GM18909 (cell line): ENCODE measurements around the gene IL16.

ENCODE experiments used
- ATAC-seq: cut with Tn5 transposase; IDR thresholded peaks from one replicate; pipeline ENCODE4 v1.9.1; 2021; ENCODE audit warnings: mild to moderate bottlenecking; ENCODE audit not compliant: unreplicated experiment, poor library complexity

The IL16 gene

GRCh38 chr15:81286621-81287121, 90.0 kb downstream of the IL16 start:
- ATAC-seq: no peak

- no peak for ATAC-seq
These were observed 91.4 kb downstream of the IL16 start for GRCh38 chr15:81288040-81288439.

- no peak for ATAC-seq
These were observed 91.9 kb downstream of the IL16 start for GRCh38 chr15:81288616-81289015.

GRCh38 chr15:81289910-81290309, 93.2 kb downstream of the IL16 start:
- ATAC-seq: no peak

GRCh38 chr15:81291916-81292522, 95.3 kb downstream of the IL16 start:
- ATAC-seq: no peak

- ATAC-seq: peak; percentile 43
These were observed 95.9 kb downstream of the IL16 start for GRCh38 chr15:81292523-81293001.

GRCh38 chr15:81293728-81294515, 97.2 kb downstream of the IL16 start:
- ATAC-seq: peak; percentile 69

- ATAC-seq: peak; percentile 11
These were observed 97.8 kb downstream of the IL16 start for GRCh38 chr15:81294516-81294880.

- ATAC-seq: no peak
These were observed 98.9 kb downstream of the IL16 start for GRCh38 chr15:81295486-81296121.

- ATAC-seq: no peak
These were observed 99.5 kb downstream of the IL16 start for GRCh38 chr15:81296186-81296585.

GRCh38 chr15:81296673-81297072, 100.0 kb downstream of the IL16 start:
- ATAC-seq: peak; percentile 53

GRCh38 chr15:81297147-81297572, 100.5 kb downstream of the IL16 start:
- ATAC-seq: no peak

- no peak for ATAC-seq
These were observed 101.2 kb downstream of the IL16 start for GRCh38 chr15:81297603-81298575.

- ATAC-seq: no peak
These were observed 101.9 kb downstream of the IL16 start for GRCh38 chr15:81298611-81299010.

GRCh38 chr15:81299156-81299555, 102.5 kb downstream of the IL16 start:
- no peak for ATAC-seq

GRCh38 chr15:81299630-81300273, 103.1 kb downstream of the IL16 start:
- no peak for ATAC-seq

- ATAC-seq: no peak
These were observed 104.7 kb downstream of the IL16 start for GRCh38 chr15:81301385-81301784.

GRCh38 chr15:81301815-81302399, 105.2 kb downstream of the IL16 start:
- ATAC-seq: peak; percentile 82

GRCh38 chr15:81302701-81303109, 106.0 kb downstream of the IL16 start:
- ATAC-seq: peak; percentile 23
